Measurements from ENCODE around the gene CEMIP. TPM values are rescaled to one million over a fixed set of nuclear protein-coding genes. Genes with fewer than 3 reads are reported as not detected.
A peak's percentile ranks its signal among the peaks of the same experiment; 100 is the strongest.

CEMIP gene
- total RNA-seq, 1 donor from 2014 or later = 4.4 TPM

GRCh38 chr15:80891006-80891405 is 111.8 kb downstream of the CEMIP start:
- DNase-seq = no peak

GRCh38 chr15:80892414-80892813 is 113.2 kb downstream of the CEMIP start:
- DNase-seq = no peak

- DNase-seq = no peak
Observed at GRCh38 chr15:80893777-80894176, 114.6 kb downstream of the CEMIP start.

- DNase-seq = no peak
Observed at GRCh38 chr15:80895091-80895490, 115.9 kb downstream of the CEMIP start.

GRCh38 chr15:80895965-80896364 is 116.8 kb downstream of the CEMIP start:
- DNase-seq = no peak

GRCh38 chr15:80898040-80898439 is 118.9 kb downstream of the CEMIP start:
- no peak for DNase-seq

GRCh38 chr15:80902298-80902801 is 123.2 kb downstream of the CEMIP start:
- peak; percentile 46 for DNase-seq

GRCh38 chr15:80904998-80905397 is 125.8 kb downstream of the CEMIP start:
- DNase-seq = no peak

- no peak for DNase-seq
Observed at GRCh38 chr15:80906159-80906766, 127.1 kb downstream of the CEMIP start.

GRCh38 chr15:80911821-80912220 is 132.7 kb downstream of the CEMIP start:
- no peak for DNase-seq

- DNase-seq = no peak
Observed at GRCh38 chr15:80912673-80913072, 133.5 kb downstream of the CEMIP start.

GRCh38 chr15:80913541-80913940 is 134.4 kb downstream of the CEMIP start:
- no peak for DNase-seq

- DNase-seq = no peak
Observed at GRCh38 chr15:80915472-80915871, 136.3 kb downstream of the CEMIP start.

- no peak for DNase-seq
Observed at GRCh38 chr15:80916056-80916455, 136.9 kb downstream of the CEMIP start.

- DNase-seq = no peak
Observed at GRCh38 chr15:80918196-80918783, 139.1 kb downstream of the CEMIP start.

GRCh38 chr15:80920271-80920699 is 141.1 kb downstream of the CEMIP start:
- no peak for DNase-seq

- DNase-seq = no peak
Observed at GRCh38 chr15:80921736-80922410, 142.7 kb downstream of the CEMIP start.

GRCh38 chr15:80923668-80924067 is 144.5 kb downstream of the CEMIP start:
- DNase-seq = no peak

- no peak for DNase-seq
Observed at GRCh38 chr15:80924278-80924677, 145.1 kb downstream of the CEMIP start.

- DNase-seq = no peak
Observed at GRCh38 chr15:80925597-80926059, 146.5 kb downstream of the CEMIP start.

GRCh38 chr15:80926126-80926525 is 147.0 kb downstream of the CEMIP start:
- DNase-seq = no peak

GRCh38 chr15:80929225-80929624 is 150.1 kb downstream of the CEMIP start:
- no peak for DNase-seq

- no peak for DNase-seq
Observed at GRCh38 chr15:80929689-80930088, 150.5 kb downstream of the CEMIP start.

GRCh38 chr15:80931191-80931590 is 152.0 kb downstream of the CEMIP start:
- no peak for DNase-seq

Measured in occipital lobe (tissue), 2 donors.